Ascending aorta (tissue), 2 donors: ENCODE results near the gene BST1. TPM values are rescaled to one million over a fixed set of nuclear protein-coding genes. Genes with fewer than 3 reads are reported as not detected.

Experiments
- DNase-seq, 2 donors: peaks; one replicate each; pipeline ENCODE4 v3.0.0-alpha.2; 2019; ENCODE audit warnings: low spot score in 2 of 2
- H3K27ac ChIP-seq, 2 donors: fragments of 200-600 bp; sonication (generic); one replicate each; pipeline ENCODE4 v1.5.1; 2016 to 2017; ENCODE audit warnings: mild to moderate bottlenecking in 1 of 2
- H3K27me3 ChIP-seq: fragments of 200-600 bp; sonication (generic); one replicate; pipeline ENCODE4 v1.5.1; 2017
- H3K36me3 ChIP-seq, 2 donors: fragments of 200-600 bp; sonication (generic); one replicate each; pipeline ENCODE4 v1.5.1; 2016
- H3K4me1 ChIP-seq, 2 donors: fragments of 200-600 bp; sonication (generic); one replicate each; pipeline ENCODE4 v1.5.1; 2016 to 2017; ENCODE audit warnings: mild to moderate bottlenecking in 1 of 2
- H3K4me3 ChIP-seq, 2 donors: fragments of 200-600 bp; sonication (generic); one replicate each; pipeline ENCODE4 v1.5.1; 2016 to 2017; ENCODE audit warnings: mild to moderate bottlenecking in 1 of 2
- H3K9me3 ChIP-seq, 2 donors: fragments of 200-600 bp; sonication (generic); one replicate each; pipeline ENCODE4 v1.5.1; 2016
- intact Hi-C: fragments of 100-400 bp; cut with DNase I; formaldehyde crosslinking; loops from one replicate; pipeline ENCODE4 v1.15.1; 2023
- total RNA-seq: library from RNA; depleted of rRNA; stranded (reverse); fragments of >200 nt; gene quantifications from one replicate; pipeline ENCODE4 v1.1.0, GENCODE V29; 2016
- TF ChIP-seq, protein P1 (sequence below), 3 experiments: fragments of 200-600 bp in 2 of 3; fragments of 450-650 bp in 1 of 3; sonication (generic) in 2 of 3; IDR thresholded peaks; one replicate each; pipeline ENCODE4 v1.5.1; 2016 to 2019; ENCODE audit warnings: antibody characterized with exemption in 3 of 3, mild to moderate bottlenecking in 1 of 3, moderate library complexity in 1 of 3

BST1 gene
- total RNA-seq, 1 donor from 2014 or later: 22.7 TPM

DNA sequence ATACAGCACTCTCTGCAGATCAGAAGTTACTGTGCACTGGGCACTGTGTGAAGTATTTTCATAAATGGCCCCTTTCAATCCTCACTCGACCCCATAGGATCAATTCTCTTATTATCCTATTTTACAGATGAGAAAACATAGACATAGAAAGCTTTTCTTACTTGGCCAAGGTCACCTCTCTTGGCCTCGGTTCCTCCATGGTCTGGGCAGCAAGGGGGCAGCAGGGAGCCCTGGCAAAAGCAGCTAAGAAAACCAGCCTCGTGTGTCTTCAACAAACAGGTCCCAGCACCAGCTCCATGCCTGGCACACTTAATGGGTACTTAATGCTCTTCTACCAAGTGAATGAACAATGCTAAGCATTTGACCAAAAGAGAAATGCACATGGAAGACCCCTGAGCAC lies 34.4 kb downstream of the BST1 start:
- no peak overlapping the region for H3K27ac ChIP-seq
- H3K36me3 ChIP-seq: no peaks in the 10 kb centered on the region
- peaks cover 0 to 4% of the 10 kb centered on the region in 2 donors for H3K4me1 ChIP-seq
- H3K27me3 ChIP-seq: no peaks in the 10 kb centered on the region
- no peak for DNase-seq
- intact Hi-C loops: no loop called here
- H3K9me3 ChIP-seq: no peaks in the 10 kb centered on the region
- TF ChIP-seq, protein P1, sequence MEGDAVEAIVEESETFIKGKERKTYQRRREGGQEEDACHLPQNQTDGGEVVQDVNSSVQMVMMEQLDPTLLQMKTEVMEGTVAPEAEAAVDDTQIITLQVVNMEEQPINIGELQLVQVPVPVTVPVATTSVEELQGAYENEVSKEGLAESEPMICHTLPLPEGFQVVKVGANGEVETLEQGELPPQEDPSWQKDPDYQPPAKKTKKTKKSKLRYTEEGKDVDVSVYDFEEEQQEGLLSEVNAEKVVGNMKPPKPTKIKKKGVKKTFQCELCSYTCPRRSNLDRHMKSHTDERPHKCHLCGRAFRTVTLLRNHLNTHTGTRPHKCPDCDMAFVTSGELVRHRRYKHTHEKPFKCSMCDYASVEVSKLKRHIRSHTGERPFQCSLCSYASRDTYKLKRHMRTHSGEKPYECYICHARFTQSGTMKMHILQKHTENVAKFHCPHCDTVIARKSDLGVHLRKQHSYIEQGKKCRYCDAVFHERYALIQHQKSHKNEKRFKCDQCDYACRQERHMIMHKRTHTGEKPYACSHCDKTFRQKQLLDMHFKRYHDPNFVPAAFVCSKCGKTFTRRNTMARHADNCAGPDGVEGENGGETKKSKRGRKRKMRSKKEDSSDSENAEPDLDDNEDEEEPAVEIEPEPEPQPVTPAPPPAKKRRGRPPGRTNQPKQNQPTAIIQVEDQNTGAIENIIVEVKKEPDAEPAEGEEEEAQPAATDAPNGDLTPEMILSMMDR (IDR thresholded peaks at IDR 0.05): no peak
- H3K4me3 ChIP-seq: no peak overlapping the region

DNA sequence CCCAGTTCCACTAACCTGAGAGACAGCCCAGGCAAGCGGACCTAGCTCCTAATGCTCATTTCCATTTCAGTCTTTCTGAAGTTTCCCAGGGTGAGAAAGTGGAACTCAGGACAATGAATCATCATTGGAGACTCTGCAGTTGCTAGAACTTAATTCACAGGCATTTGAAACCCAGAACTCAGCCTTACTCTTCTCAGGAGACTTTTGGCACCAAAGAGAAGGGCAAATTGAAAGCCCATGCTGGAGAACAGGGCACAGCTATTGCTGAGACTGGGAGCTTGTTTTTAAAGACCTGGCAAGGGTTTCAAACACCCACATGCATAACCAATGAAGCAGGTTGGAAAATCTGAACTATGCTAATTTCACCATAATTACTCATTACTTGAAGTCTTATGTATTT lies 36.0 kb downstream of the BST1 start:
- no peak for DNase-seq
- Histone ChIP-seq H3K4me1 (peaks cover 0 to 4% of the 10 kb centered on the region in 2 donors), H3K4me3 (no peak overlapping the region), H3K9me3 (no peaks in the 10 kb centered on the region), H3K27me3 (no peaks in the 10 kb centered on the region), H3K36me3 (no peaks in the 10 kb centered on the region), H3K27ac (no peak overlapping the region)
- intact Hi-C loops: no loop called here
- TF ChIP-seq, protein P1 (IDR thresholded peaks at IDR 0.05): no peak

DNA sequence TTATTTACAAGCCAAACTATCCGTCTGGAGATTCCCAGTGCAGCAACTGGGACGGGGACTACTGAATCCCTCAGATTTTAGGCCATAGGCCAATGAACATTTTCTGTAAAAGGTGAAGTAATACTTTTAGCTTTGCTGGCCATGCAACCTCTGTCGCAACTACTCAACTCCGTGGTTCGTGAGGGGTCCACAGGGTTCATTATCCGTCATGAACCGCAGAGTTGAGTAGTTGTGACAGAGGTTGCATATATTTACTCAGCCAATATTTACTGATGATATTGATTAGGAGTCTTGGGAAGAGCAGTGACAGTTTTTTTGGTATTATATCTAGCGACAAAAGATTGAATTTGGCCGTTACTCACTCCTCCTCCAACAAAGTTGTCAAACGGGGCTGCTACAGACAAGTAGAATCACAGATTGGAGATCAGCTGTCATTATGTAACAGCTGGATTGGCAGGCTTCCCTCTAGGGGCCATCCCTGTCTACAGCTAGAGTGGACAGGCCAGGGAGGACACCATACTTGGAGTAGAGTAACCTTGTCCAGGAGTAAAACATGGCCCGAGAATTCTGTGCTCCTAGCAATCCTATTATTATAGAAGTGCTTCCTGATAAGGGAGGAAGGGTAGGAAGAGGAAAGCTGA lies 38.0 kb downstream of the BST1 start:
- no peaks in the 10 kb centered on the region for H3K36me3 ChIP-seq
- TF ChIP-seq, protein P1 (IDR thresholded peaks at IDR 0.05): no peak
- H3K4me1 ChIP-seq: peaks cover 0 to 4% of the 10 kb centered on the region in 2 donors
- H3K27me3 ChIP-seq: no peaks in the 10 kb centered on the region
- intact Hi-C loops: no loop called here
- H3K9me3 ChIP-seq: no peaks in the 10 kb centered on the region
- H3K27ac ChIP-seq: no peak overlapping the region
- no peak for DNase-seq
- H3K4me3 ChIP-seq: no peak overlapping the region

DNA sequence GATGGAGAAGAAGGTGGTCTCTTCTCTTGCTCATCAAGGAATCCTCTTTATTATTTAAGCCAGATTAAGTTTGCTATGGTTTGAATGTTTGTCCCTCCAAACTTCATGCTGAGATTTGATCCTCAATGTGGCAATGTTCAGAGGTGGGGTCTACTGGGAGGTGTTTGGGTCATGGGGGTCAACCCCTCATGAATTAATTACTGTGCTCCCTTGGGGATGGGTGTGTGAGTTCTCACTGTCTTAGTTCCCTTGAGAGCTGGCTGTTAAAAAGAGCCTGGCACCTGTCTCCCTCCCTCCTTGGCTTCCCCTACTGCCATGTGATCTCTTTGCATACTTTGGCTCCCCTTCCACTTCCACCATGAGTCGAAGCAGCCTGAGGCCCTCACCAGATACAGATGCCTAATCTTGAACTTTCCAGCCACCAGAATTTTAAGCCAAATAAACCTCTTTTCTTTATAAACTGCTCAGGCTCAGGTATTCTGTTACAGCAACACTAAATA lies 39.3 kb downstream of the BST1 start:
- intact Hi-C loops: no loop called here
- no peak for DNase-seq
- Histone ChIP-seq H3K27me3 (no peaks in the 10 kb centered on the region), H3K27ac (no peak overlapping the region), H3K4me3 (no peak overlapping the region), H3K36me3 (no peaks in the 10 kb centered on the region), H3K9me3 (no peaks in the 10 kb centered on the region), H3K4me1 (peaks cover 0 to 4% of the 10 kb centered on the region in 2 donors)
- TF ChIP-seq, protein P1 (IDR thresholded peaks at IDR 0.05): no peak

DNA sequence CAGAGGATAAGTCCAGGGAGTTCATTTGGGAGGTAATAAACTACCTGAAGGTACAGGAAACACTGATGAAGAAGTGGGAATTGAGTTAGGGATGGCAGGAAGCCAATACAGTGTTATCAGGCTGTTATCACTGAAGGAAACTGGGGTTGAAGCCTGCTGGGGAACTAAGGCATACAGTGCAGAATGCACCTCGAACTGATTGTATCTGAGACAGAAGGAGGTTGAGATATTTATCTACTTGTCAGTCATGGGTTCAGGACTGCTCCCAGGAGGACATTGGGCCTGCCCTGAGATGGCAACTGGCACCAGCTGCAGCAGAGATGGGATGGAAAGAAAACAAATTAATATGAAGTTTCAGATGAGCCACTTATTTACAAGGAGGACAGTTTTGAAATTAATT lies 39.8 kb downstream of the BST1 start:
- Histone ChIP-seq H3K4me3 (no peak overlapping the region), H3K27ac (no peak overlapping the region), H3K36me3 (no peaks in the 10 kb centered on the region), H3K9me3 (no peaks in the 10 kb centered on the region), H3K27me3 (no peaks in the 10 kb centered on the region), H3K4me1 (peaks cover 0 to 4% of the 10 kb centered on the region in 2 donors)
- no peak for DNase-seq
- TF ChIP-seq, protein P1 (IDR thresholded peaks at IDR 0.05): no peak
- intact Hi-C loops: no loop called here
